NK-92 (cell line): ENCODE results near the gene WT1.
"Not testable (repeated sequence)": the region's sequence is repeated elsewhere in the genome, so short reads cannot be mapped to it uniquely, and the experiment has no call there.

Experiments
- DNase-seq: peaks from one replicate; lab custom pipeline; 2025; ENCODE audit not compliant: unreplicated experiment; lab: John Stamatoyannopoulos, UW

WT1 gene

GRCh38 chr11:32435511-32435941, at the start of gene WT1:
Gene WT1 (minus strand): TSS chr11:32435539.
- no peak for DNase-seq

GRCh38 chr11:32479291-32479690, 44.0 kb upstream of the WT1 start:
- no peak for DNase-seq

GRCh38 chr11:32478277-32478731, 43.0 kb upstream of the WT1 start:
- no peak for DNase-seq

- no peak for DNase-seq
Observed at GRCh38 chr11:32473282-32473909, 38.1 kb upstream of the WT1 start.

GRCh38 chr11:32472226-32472625, 36.9 kb upstream of the WT1 start:
- no peak for DNase-seq

- DNase-seq, result not testable (repeated sequence)
Observed at GRCh38 chr11:32471544-32471943, 36.2 kb upstream of the WT1 start.

GRCh38 chr11:32469791-32470190, 34.5 kb upstream of the WT1 start:
- no peak for DNase-seq

- no peak for DNase-seq
Observed at GRCh38 chr11:32466279-32466915, 31.1 kb upstream of the WT1 start.

- no peak for DNase-seq
Observed at GRCh38 chr11:32464078-32464477, 28.7 kb upstream of the WT1 start.

GRCh38 chr11:32462011-32462690, 26.8 kb upstream of the WT1 start:
- DNase-seq, result no peak

GRCh38 chr11:32456864-32457263, 21.5 kb upstream of the WT1 start:
- no peak for DNase-seq

GRCh38 chr11:32454993-32455392, 19.7 kb upstream of the WT1 start:
- DNase-seq, result no peak

- no peak for DNase-seq
Observed at GRCh38 chr11:32451808-32452207, 16.5 kb upstream of the WT1 start.

GRCh38 chr11:32450372-32450771, 15.0 kb upstream of the WT1 start:
- DNase-seq, result no peak

- DNase-seq, result no peak
Observed at GRCh38 chr11:32448232-32448631, 12.9 kb upstream of the WT1 start.

GRCh38 chr11:32447252-32447651, 11.9 kb upstream of the WT1 start:
- no peak for DNase-seq

GRCh38 chr11:32446227-32446626, 10.9 kb upstream of the WT1 start:
- no peak for DNase-seq

GRCh38 chr11:32444186-32444585, 8.8 kb upstream of the WT1 start:
- DNase-seq, result no peak

- no peak for DNase-seq
Observed at GRCh38 chr11:32440916-32441315, 5.6 kb upstream of the WT1 start.

GRCh38 chr11:32440312-32440908, 5.1 kb upstream of the WT1 start:
- no peak for DNase-seq

- no peak for DNase-seq
Observed at GRCh38 chr11:32439501-32440210, 4.3 kb upstream of the WT1 start.
